ENCODE results near the gene STEAP2.

- TF ChIP-seq CTCF (IDR thresholded peaks at IDR 0.05) (no peak), POLR2A (IDR thresholded peaks at IDR 0.05) (no peak)
Measured at GRCh38 chr7:90256778-90257177, 45.2 kb downstream of the STEAP2 start.

Data from ovary (tissue), 3 donors.